ENCODE data around the gene OR10G3.

DNA sequence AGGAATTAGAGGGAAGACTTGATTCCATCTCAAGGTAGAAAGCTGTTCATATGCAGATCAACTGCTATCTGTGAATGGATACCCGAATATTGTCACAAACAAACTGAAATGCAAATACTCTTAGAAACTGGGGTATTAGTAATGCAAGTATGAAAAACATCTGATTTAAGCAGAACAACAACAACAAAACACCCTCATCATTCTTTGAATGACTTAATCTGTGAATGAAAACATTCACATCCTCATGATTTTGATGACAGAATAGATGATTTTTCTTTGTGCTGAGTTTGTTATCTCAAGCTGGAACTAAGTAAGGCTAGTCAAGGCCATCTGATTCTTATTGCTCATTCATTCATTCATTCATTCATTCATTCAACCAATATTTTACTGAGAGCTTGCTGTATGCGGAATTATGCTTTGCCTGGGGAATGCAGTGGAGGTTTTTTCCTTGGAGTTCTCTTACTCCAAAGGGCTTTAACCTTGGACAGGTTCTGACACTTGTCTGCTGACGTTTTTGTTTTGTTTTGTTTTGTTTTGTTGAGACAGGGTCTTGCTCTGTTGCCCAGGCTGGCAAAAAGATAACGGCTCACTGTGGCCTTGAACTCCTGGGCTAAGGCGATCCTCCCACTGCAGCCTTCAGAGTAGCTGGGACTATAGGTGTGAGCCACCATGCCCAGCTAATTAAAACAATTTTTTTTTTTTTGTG is 23.3 kb downstream of the OR10G3 start:
- TF ChIP-seq, protein P1, sequence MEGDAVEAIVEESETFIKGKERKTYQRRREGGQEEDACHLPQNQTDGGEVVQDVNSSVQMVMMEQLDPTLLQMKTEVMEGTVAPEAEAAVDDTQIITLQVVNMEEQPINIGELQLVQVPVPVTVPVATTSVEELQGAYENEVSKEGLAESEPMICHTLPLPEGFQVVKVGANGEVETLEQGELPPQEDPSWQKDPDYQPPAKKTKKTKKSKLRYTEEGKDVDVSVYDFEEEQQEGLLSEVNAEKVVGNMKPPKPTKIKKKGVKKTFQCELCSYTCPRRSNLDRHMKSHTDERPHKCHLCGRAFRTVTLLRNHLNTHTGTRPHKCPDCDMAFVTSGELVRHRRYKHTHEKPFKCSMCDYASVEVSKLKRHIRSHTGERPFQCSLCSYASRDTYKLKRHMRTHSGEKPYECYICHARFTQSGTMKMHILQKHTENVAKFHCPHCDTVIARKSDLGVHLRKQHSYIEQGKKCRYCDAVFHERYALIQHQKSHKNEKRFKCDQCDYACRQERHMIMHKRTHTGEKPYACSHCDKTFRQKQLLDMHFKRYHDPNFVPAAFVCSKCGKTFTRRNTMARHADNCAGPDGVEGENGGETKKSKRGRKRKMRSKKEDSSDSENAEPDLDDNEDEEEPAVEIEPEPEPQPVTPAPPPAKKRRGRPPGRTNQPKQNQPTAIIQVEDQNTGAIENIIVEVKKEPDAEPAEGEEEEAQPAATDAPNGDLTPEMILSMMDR (IDR thresholded peaks at IDR 0.05; ENCODE audit: low read length): no peak
- TF ChIP-seq EZH2 (optimal IDR thresholded peaks at IDR 0.05; ENCODE audit: low read depth, low read length): no peak

Data from MM.1S (cell line).